RPMI7951 (cell line): ENCODE data around the gene PTPN1. TPM values are rescaled to one million over a fixed set of nuclear protein-coding genes. Genes with fewer than 3 reads are reported as not detected.
"Not testable (repeated sequence)": the region's sequence is repeated elsewhere in the genome, so short reads cannot be mapped to it uniquely, and the experiment has no call there.

ENCODE experiments used
- DNase-seq: peaks from one replicate; pipeline ENCODE4 v3.0.0-alpha.2; 2012; ENCODE audit warnings: low read depth
- total RNA-seq: library from RNA; depleted of rRNA; stranded (reverse); fragments of >200 nt; shearing (Covaris generic); gene quantifications from 2 replicates; pipeline ENCODE4 v1.2.3, GENCODE V29; 2014

PTPN1 gene
- total RNA-seq, 1 experiment from 2014 or later, result 42.2 TPM

GRCh38 chr20:50557549-50558134, 47.5 kb downstream of the PTPN1 start:
- DNase-seq, result no peak

- DNase-seq, result peak; percentile 94
Measured at GRCh38 chr20:50558483-50558925, 48.3 kb downstream of the PTPN1 start.

GRCh38 chr20:50559149-50559548, 49.0 kb downstream of the PTPN1 start:
- DNase-seq, result no peak

GRCh38 chr20:50559856-50560638, 49.9 kb downstream of the PTPN1 start:
- DNase-seq, result no peak

GRCh38 chr20:50560867-50561266, 50.7 kb downstream of the PTPN1 start:
- peak; percentile 42 for DNase-seq

GRCh38 chr20:50561379-50562078, 51.3 kb downstream of the PTPN1 start:
- peak; percentile 98 for DNase-seq

- DNase-seq, result no peak
Measured at GRCh38 chr20:50562262-50562701, 52.1 kb downstream of the PTPN1 start.

- DNase-seq, result no peak
Measured at GRCh38 chr20:50563133-50563944, 53.2 kb downstream of the PTPN1 start.

GRCh38 chr20:50565383-50565782, 55.2 kb downstream of the PTPN1 start:
- no peak for DNase-seq

- no peak for DNase-seq
Measured at GRCh38 chr20:50565871-50566270, 55.7 kb downstream of the PTPN1 start.

- DNase-seq, result no peak
Measured at GRCh38 chr20:50567860-50568548, 57.8 kb downstream of the PTPN1 start.

GRCh38 chr20:50568549-50568942, 58.4 kb downstream of the PTPN1 start:
- no peak for DNase-seq

GRCh38 chr20:50569487-50569863, 59.3 kb downstream of the PTPN1 start:
- not testable (repeated sequence) for DNase-seq

GRCh38 chr20:50569864-50570836, 60.0 kb downstream of the PTPN1 start:
- DNase-seq, result peak; percentile 49

- DNase-seq, result no peak
Measured at GRCh38 chr20:50571466-50571865, 61.3 kb downstream of the PTPN1 start.

GRCh38 chr20:50572938-50573777, 63.0 kb downstream of the PTPN1 start:
- DNase-seq, result peak; percentile 97

- no peak for DNase-seq
Measured at GRCh38 chr20:50574108-50574507, 63.9 kb downstream of the PTPN1 start.

GRCh38 chr20:50574586-50574985, 64.4 kb downstream of the PTPN1 start:
- no peak for DNase-seq
